OCI-LY3 (cell line): Measurements from ENCODE around the gene IST1.

Source experiments
- EZH2phosphoT487 ChIP-seq: fragments of 200-600 bp; shearing (Covaris generic); IDR thresholded peaks from 2 replicates; pipeline ENCODE4 v1.6.1; 2018; ENCODE audit warnings: antibody characterized with exemption, mixed run types, low read depth
- TF ChIP-seq, protein P1 (sequence below): fragments of 200-600, 300-600 bp; sonication (generic); IDR thresholded peaks from 2 replicates; pipeline ENCODE4 v1.5.1; 2014; ENCODE audit warnings: antibody characterized with exemption, low read length, low read depth

- TF ChIP-seq, protein P1, sequence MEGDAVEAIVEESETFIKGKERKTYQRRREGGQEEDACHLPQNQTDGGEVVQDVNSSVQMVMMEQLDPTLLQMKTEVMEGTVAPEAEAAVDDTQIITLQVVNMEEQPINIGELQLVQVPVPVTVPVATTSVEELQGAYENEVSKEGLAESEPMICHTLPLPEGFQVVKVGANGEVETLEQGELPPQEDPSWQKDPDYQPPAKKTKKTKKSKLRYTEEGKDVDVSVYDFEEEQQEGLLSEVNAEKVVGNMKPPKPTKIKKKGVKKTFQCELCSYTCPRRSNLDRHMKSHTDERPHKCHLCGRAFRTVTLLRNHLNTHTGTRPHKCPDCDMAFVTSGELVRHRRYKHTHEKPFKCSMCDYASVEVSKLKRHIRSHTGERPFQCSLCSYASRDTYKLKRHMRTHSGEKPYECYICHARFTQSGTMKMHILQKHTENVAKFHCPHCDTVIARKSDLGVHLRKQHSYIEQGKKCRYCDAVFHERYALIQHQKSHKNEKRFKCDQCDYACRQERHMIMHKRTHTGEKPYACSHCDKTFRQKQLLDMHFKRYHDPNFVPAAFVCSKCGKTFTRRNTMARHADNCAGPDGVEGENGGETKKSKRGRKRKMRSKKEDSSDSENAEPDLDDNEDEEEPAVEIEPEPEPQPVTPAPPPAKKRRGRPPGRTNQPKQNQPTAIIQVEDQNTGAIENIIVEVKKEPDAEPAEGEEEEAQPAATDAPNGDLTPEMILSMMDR = no peak
- no peak for TF ChIP-seq EZH2phosphoT487
Observed at GRCh38 chr16:71912534-71913275, 17.4 kb downstream of the IST1 start.
